ENCODE results near the gene OTULIN.

DNA sequence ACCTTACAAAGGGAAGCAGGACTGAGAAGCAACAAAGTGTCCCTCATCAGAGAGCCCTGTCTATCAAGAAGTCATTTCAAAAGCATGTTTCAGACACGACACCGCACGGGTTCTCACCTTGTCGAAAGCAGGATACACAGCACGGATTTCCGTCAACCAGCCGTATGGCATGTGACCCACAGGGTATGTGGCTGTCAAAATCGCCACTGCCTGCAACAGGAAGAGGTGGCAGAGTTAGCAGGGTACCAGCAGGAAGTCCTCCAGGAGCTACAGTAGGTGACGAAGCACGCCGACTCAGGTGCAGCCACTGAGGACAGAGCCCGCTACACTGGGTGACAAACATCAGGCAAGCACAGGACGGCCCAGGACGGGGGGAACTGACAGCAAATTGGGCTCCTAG lies 81.2 kb downstream of the OTULIN start:
- TF ChIP-seq, protein P1, sequence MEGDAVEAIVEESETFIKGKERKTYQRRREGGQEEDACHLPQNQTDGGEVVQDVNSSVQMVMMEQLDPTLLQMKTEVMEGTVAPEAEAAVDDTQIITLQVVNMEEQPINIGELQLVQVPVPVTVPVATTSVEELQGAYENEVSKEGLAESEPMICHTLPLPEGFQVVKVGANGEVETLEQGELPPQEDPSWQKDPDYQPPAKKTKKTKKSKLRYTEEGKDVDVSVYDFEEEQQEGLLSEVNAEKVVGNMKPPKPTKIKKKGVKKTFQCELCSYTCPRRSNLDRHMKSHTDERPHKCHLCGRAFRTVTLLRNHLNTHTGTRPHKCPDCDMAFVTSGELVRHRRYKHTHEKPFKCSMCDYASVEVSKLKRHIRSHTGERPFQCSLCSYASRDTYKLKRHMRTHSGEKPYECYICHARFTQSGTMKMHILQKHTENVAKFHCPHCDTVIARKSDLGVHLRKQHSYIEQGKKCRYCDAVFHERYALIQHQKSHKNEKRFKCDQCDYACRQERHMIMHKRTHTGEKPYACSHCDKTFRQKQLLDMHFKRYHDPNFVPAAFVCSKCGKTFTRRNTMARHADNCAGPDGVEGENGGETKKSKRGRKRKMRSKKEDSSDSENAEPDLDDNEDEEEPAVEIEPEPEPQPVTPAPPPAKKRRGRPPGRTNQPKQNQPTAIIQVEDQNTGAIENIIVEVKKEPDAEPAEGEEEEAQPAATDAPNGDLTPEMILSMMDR (conservative IDR thresholded peaks at IDR 0.05; ENCODE audit: low read depth, low read length): no peak
- no peak for TF ChIP-seq EZH2 (IDR thresholded peaks at IDR 0.05; ENCODE audit: borderline replicate concordance, low read depth, low read length, poor library complexity, severe bottlenecking)

Data from A673 (cell line).